ENCODE measurements around the gene MAPRE3.
"Not testable (repeated sequence)": the region's sequence is repeated elsewhere in the genome, so short reads cannot be mapped to it uniquely, and the experiment has no call there.

Gene MAPRE3

DNA sequence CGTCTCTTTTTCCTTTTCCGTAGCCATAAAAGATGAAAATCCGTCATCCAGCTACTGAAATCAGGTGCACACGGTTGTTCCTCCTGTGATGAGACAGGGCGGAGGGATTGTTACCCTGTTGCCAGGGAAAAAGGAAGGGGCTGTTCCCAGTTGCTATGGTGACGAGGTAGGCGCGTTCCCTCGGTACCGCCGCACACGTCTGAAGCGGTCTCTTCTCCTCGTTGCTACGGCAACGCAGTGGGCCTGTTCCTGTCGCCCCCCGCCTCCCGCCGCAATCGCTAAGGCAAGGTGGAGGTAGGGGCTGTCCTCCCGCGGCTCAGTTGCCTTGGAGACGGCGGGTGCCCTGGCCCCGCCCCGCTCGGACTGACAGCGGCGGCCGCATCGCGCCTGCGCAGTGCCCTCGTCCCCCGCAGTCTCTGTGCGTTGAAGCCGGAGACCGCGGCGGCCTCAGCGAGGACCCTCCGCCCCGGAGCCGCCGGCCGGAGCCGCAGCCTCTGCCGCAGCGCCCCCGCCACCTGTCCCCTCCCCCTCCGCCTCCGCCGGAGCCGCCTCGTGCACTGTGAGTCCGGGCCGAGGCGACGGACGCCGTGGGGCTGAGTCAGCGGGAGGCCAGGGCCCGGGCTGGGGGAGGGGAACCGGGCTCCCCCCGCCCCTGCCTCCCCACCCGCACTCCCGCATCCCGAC, at the start of gene MAPRE3:
Gene MAPRE3 (plus strand): TSS at position 394 of the 684 bp plus-strand sequence. CDS start 51,582 bp downstream, outside the sequence.
- DNase-seq (ENCODE audit: low read depth): peak; percentile 68

DNA sequence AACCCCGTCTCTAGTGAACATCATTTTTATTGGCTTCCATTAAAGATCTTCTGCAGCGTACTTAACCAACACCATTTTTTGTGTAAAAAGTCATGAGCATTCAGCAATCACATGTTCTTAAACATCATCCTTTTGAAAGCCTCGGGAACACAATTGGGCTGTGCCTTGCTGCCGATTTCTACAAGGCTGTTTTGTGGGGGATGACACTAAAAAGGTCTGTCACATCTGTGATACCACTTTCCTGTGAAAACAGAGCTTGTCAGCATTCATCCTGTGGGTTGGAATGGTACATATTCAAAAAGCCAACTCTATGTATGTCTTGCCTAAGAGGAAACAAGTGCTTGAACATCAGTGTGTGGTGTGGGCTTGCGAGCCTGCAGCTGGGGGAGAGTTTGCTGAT, 49.1 kb upstream of the MAPRE3 start:
- no peak for DNase-seq (ENCODE audit: low read depth)

DNA sequence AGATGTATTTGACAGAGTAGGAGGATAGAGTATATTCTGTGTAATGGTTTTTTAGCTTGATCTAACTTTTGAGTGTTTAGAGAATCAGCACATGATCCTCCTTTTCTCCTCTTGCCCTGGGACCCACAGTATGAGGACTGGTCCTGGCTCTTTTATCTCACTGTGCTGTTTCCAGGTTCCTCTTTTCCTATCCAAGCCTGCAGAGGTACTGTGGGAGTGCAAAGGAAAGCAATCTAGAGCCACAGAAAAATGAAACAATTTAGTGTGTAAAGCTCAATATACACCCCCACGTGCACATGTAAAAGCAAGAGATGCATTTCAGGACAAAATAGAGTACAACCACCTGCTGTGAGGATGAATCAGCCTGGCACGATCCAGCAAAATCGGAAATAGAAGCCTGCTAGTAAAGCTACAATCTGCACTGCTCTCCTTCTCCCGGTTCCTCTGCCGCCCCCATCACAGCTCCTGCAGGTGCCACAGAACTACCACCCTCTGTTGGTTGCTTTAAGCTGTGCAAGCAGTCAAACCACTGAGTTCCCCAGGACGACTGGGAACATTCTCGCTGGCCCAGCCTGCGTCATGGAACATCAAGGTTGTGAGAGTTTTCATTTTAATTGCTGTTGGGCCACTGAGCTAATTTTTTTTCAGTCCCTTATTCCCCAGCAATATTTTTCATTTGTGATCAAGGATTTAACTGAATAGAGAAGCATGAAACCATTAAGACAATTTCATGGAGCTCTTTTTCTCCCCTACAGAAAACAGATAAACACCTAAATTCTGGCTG, 47.8 kb upstream of the MAPRE3 start:
- no peak for DNase-seq (ENCODE audit: low read depth)

DNA sequence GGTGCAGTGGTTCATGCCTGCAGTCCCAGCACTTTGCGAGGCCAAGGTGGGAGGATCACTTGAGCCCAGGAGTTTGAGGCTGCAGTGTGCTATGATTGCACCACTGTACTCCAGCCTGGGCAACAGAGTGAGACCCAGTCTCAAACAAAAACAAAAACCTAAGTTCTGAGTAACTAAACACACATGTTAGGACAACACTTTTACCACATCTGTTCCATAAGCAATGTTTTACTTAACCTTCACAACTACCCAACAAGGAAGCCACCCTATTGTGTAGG, 47.3 kb upstream of the MAPRE3 start:
- not testable (repeated sequence) for DNase-seq (ENCODE audit: low read depth)

DNA sequence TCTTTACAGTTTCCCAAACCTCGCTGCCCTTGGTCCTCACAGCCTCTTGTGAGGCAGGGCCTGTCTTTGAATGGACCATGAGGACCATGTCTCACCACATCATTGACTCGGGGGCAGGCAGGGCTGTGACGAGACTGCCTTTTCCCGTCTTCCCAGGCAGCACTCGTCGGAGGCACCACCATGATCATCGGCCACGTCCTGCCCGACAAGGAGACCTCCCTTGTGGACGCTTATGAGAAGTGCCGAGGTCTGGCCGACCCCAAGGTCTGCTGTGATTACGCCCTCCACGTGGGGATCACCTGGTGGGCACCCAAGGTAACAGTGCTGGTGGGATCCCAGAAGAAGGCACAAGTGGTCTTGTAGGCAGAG, 45.7 kb upstream of the MAPRE3 start:
- no peak for DNase-seq (ENCODE audit: low read depth)

DNA sequence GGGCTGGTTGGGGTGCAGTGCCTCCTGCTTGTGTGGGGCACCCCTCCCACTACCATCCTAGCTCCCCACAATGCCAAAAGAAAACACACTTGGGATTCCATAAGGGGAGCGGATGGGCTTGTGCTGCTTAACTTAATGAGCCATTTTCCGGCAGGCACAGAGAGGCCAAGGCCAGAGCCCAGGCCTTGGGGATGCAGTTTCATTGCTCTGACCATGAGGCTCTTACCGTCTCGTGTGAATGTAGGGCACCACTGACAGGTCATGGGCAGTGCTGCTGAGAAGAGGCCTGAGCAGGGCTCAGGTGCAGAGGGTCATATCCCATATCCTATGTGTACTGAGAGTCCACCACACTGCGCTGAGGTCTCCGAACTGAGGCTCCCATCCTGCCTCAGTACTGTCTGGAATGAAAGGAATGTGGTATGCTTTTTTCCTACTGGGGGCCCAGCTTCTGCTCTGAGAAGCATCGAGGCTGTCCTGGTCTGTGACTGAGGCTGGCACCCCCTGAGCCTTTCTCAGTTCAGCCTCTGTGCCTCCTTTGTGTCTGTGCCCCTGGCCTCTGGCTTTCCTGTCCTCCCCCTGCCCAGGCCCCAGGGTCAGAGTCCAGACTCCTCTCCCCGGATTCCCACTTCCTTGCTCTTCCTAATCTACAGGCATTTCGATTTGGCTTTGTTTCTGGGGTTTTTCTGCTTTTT, 45.2 kb upstream of the MAPRE3 start:
- DNase-seq (ENCODE audit: low read depth): no peak

DNA sequence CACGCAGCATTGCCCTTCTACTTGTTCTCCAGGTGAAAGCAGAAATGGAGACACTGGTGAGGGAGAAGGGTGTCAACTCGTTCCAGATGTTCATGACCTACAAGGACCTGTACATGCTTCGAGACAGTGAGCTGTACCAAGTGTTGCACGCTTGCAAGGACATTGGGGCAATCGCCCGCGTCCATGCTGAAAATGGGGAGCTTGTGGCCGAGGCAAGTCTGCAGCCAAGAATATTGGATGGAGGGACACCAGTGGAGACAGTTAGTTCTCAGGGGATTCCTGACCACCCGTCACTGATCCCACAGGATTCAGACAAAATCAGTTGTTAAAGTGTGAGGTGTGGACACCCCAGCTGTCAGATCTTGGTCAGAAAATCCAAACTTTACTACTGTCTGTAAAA, 43.2 kb upstream of the MAPRE3 start:
- DNase-seq (ENCODE audit: low read depth): no peak

DNA sequence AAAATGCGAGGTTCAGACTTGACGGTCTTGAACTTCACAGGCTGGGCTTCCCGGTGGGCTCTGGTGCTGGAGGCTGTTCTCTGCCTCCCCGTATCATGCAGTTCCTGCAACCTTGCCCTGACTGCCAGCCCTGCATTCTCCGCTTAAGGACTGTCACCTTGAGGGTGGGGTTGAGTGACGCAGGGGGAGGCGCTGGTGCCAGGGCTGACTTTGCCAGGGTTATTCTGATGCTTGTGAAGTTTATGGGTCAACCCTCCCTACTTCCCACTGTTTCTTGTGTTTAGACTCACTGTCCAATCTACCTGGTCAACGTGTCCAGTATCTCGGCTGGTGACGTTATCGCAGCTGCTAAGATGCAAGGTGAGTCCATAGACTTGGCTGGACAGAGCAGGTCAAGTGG, 37.5 kb upstream of the MAPRE3 start:
- DNase-seq (ENCODE audit: low read depth): no peak

DNA sequence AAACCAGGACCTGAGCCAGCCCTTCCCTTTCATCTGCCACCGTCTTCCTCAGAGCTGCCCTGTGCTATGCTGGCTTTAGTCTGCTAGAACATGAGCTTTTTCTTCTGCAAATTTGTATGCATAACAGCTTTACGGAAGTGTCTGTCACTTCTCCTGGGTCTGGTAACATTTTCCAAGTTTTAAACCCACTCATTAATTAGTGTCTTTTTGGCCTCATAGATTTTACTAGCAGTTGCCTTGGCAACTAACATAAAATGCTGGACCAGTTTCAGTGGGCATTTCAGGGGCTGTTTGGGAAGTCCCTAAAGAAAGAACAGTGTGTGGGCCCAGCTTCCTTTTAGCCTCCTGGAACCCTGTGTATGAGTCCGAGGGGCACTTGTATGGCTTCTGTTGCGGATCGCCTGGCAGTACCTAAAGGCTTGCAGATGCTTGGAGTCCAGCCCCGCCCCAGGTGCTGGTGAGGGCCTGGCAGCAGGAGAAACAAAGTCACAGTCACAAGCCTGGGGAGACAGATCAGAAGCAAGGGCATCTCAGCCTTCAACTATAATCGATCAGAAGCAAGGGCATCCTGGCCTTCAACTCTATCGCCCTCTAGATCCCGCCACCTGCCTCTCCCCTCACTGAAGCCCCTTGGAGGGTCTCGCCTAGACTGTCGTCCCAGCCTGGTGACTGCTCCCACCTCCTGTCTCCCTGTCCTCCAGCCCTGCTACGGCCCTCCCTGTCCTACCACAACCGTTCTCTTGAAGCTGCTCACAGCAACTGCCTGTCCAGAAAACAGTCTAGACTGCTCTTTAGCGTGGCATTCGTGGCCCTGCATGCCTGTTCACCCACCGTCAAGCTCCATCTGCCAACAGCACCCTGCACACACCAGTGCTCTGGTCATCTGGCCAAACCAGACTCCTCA, 36.8 kb upstream of the MAPRE3 start:
- no peak for DNase-seq (ENCODE audit: low read depth)

DNA sequence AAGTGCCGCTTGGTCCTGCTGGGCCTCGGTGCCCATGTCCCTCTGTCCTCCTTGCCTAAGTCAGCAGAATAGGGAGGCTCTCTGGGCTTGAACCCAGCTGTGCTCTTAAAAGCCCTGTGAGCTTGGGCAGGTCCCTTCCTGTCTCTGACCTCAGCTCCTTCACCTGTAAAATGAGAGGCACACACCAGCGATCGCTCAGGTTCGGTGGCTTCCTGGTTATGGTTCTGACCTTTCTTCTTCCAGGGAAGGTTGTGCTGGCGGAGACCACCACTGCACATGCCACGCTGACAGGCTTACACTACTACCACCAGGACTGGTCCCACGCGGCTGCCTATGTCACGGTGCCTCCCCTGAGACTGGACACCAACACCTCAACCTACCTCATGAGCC, 36.1 kb upstream of the MAPRE3 start:
- no peak for DNase-seq (ENCODE audit: low read depth)

DNA sequence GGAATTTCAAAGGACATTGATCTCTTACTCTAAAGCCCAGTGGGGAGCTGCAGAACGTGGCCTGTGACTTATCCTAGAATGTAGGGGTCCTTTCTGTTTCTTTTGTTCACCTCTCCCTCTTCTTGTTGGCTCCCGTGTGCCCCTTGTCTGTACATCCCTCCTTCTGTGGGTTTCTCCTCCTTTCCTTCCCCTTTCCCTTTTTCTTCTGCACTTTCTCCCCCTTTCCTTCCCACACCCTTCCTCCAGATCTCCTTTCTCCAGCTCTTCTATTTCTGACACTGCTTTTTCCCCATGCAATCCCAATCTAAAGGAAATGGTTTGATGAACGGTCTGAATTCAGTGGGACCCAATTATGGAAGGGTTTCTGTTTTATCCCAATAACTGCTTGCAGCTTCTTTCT, 35.5 kb upstream of the MAPRE3 start:
- DNase-seq (ENCODE audit: low read depth): no peak

DNA sequence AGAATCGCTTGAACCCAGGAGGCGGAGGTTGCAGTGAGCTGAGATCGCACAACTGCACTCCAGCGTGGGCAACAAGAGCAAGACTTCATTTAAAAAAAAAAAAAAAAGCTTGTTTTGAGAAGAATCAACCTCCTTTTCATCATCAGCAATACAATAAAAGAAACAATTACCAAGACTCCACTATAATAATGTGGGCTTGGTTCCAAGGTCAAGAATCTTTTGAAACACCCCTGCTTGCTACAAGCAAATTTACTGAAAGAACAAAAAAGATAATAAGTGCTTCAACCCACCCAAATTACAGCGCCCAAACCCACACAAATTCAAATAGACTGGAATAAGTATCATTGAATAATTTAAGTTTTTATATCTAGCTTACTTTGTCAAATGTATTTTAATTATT, 33.6 kb upstream of the MAPRE3 start:
- DNase-seq (ENCODE audit: low read depth): no peak

DNA sequence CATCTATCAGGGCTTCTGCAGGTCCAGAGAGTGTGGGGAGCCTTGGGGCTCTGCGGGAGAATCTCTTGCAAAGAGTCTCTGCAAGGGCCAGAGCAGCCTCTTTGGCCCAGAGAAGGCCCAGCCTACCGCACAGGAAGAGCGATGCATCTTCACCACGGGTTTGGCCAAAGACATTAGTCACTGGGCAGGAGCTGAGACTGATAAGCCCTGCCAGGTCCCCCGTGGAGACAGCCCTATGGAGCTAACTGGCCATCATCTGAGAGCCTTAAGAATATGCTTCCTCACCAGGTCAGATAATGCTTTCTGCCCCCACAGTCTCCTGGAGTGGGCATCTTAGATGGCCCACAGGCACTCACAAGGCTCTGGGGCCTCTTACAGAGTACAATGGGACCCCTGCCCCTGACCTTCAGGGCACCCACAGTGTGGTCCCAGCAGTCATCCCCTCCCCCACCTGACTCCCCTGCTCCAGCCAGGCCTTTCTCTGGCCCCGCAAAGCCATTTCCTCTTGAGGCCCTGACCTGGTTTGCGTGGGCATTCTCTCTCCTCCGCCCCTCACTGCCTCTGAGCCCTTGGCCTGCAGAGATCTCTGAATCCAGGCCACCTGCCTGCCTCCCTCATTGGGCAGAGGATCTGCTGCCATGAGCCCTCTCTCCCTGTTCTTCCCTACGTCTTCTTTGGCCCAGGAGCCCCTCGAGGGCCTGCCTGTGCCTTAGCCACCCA, 31.9 kb upstream of the MAPRE3 start:
- no peak for DNase-seq (ENCODE audit: low read depth)

DNA sequence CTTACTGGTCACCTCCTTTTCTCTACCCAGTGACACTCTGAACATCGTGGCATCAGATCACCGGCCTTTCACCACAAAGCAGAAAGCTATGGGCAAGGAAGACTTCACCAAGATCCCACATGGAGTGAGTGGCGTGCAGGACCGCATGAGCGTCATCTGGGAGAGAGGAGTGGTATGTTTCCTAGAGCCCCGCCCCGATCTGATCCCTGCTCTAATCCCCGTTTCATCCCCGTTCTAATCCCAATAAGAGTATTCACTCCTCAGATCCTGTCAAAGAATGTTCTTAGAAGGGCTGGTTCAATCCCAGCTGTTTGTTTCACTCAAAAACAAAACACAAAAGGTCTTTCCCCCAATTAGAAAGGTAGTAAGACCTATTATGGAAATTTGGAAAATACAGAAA, 30.4 kb upstream of the MAPRE3 start:
- DNase-seq (ENCODE audit: low read depth): no peak

DNA sequence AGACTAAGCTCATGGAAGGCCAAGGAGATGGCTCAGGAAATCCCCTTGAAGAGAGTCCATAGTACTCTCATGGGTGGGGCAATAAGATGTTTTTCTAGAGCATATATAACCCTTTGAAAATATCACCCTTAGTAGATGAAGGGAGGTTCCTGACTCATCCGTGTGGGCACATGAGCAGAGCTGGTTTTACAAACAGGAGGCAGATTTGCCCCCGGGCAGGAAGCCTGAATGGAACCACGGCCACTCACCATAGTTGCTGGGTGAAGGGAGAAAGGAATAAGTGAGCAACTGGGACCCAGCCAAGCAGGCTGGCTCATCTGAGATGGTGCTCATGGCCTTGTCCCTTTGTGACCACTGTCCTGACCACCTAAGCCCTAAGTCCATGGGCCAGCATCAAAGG, 29.0 kb upstream of the MAPRE3 start:
- DNase-seq (ENCODE audit: low read depth): no peak

DNA sequence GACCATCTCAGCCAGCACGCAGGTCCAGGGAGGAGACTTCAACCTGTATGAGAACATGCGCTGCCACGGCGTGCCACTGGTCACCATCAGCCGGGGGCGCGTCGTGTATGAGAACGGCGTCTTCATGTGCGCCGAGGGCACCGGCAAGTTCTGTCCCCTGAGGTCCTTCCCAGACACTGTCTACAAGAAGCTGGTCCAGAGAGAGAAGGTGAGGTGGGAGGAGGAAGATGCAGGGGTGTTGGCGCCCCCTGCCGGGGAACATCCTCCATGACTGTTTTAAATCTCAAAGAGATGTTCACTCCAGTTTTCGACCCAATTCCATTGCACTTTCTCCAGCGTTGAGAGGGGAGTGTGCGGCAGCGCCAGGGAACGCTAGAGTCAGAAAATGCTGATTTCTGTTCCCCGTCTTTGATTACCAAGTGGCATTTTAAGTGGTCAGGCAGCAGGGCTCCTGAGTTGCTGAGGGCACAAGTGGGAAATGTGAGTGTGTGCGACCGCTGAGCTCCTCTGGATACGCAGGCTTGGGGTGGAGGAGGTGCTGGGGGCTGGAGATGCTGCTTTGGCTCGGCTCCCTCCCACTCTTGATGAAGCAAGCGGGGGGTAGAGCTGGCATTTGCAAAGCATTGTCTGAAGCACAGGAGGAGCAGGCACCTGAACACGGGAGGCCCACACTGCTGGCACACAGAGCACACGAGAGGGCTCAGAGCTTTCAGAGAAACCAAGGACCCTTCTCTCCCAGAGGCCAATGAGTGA, 27.7 kb upstream of the MAPRE3 start:
- DNase-seq (ENCODE audit: low read depth): peak; percentile 18

DNA sequence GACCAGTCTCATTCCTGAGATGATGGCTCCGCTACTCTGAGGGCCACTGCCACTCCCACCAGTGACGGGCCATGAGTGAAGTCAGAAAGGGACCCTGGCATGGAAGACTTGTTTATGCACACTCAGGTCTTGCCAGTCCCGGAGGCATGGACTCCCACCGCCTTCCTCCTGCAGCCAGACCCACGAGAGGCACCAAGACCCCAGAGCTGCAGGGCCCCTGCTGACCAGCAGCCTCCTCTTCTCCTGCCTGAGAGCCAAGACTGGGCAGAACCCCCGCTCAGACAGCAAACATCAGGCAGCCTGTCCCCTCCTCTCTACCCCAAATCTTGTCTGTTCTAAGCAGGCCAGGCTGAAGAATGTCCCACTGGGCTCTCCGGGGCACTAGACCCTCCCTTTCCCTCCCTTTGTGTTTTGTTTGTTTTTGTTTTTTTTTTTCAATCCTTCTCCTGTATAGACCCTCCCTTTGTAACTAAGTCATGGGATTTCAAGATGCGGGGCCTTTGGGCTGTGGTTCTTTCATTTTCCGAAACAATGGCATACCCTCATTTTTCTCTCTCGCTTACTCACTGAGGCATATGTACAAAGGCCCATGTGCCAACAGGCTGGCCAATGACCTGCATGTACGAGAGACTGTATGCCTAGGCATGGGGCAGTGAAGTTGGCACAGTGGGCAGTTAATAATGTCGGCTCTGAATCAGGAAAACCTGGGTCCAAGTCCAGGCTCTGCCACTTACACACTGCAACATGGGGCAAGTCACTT, 24.3 kb upstream of the MAPRE3 start:
- no peak for DNase-seq (ENCODE audit: low read depth)

DNA sequence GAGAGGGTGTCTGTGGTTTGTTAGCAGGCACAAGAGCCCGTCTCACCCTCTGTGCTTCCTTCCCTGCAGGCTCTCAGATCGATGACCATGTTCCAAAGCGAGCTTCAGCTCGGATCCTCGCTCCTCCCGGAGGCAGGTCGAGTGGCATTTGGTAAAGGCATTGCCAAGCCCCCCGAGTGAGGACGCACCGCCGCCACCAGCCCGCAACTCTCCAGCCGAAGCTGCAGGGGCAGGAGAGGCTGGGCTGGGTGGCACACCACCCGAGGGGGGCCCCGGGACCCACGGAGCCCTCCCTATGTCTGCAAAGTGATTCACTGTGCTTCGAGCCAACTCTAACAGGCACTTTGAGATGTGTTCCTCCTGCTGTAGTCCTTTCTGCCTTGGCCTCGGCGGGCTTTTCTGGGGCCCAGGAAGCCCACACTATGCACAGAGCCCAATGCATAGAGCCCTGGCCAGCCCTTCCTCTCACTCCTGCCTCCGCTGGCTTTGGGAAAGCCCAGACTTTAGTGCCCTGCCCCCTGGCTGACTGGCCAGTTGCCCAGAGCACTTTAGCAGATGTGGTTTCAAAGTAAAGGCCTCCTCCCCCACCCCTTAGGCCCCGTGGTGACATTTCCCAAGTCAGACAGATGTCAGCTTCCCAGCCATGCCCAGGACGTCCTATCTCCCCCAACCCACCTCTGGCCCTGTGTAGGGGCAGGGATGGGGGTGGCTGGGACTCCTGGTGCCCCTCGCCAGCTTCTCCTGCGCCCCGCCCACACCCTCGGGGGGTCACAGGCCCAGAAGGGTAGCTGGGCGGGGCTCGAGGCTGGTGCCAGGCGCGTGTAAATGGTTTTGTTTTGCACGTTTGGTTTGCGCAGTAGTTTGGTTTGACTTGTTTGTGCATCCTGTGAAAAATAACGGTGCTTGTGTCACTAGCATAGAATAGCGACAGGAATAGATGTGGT, 23.3 kb upstream of the MAPRE3 start:
- DNase-seq (ENCODE audit: low read depth): no peak

DNA sequence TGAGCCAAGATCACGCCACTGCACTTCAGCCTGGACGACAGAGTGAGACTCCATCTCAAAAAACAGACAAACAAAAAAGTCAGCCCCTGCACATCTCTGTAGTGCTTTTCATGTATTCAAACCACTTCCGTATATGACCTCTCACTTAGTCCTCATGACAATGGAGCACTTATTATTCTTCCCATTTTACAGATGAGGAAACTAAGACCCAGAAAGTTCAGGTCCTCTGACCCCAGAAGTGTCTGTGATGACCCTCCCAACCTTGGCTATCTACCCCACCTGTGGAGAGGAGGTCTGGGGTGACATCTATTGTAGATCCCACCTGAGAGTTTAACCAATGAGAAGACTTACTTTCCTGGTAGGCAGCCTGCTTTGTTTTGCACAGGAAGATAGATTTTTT, 21.6 kb upstream of the MAPRE3 start:
- no peak for DNase-seq (ENCODE audit: low read depth)

Data from stimulated activated CD8-positive, alpha-beta memory T cell treated with anti-CD3 and anti-CD28 coated beads, Interleukin-12 subunit alpha, Interleukin-12 subunit beta, amount 100 ng/mL, for 4 hours (primary cell).